ENCODE results near the gene ARHGAP40. TPM values are rescaled to one million over a fixed set of nuclear protein-coding genes. Genes with fewer than 3 reads are reported as not detected.

The ARHGAP40 gene
- not detected for total RNA-seq
- long read RNA-seq: 0 reads

DNA sequence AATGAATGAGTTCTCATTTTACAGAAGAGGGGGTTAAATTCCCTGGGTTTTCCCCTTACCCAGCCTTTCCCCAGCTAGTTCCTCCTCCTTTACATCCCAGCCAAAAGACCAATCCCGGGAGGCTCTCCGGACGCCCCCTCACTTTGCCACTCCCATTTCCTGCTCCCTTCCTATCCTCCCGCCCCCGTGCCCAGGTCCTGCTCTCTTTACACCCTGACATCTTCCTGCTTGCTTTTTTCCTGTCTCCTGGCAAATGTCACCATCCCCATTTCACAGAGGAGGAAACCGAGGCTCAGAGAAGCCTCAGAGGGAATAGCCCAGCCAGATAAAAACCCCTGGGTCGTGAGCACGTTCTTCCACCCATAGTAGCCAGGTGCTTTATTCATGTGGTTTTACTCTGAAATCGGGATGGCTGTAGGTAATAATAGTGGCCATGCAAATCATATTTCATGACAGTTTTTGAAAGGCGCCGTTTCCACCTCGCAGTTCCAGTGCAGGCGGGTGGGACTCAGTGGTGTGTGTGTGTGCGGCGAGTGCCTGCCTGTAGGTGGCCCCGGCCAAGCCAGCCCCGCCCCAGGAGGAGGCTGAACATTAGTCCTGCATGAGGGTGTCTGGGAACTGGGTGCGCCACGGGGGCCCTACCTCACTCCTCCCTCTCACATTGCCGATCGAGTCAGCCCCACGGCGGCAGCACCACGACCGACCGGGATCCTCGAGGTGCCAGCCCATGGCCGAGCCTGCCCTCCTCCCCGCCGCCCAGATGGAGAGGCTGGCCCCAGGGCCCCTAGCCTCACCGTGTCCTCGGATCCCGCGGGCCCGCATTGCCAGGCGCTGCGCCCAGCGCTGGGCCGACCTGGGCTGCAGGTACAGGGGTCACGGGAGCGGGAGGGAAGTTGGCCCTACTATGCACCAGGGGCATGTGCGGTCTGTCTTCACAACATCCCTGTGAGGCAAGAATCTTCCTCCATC lies at the start of gene ARHGAP40:
Gene ARHGAP40, plus strand, starts transcription at position 594 of the 969 bp plus-strand sequence.
- DNase-seq (ENCODE audit: low spot score): peak; percentile 41
- intact Hi-C loops (cut with DNase I): no loop called here

DNA sequence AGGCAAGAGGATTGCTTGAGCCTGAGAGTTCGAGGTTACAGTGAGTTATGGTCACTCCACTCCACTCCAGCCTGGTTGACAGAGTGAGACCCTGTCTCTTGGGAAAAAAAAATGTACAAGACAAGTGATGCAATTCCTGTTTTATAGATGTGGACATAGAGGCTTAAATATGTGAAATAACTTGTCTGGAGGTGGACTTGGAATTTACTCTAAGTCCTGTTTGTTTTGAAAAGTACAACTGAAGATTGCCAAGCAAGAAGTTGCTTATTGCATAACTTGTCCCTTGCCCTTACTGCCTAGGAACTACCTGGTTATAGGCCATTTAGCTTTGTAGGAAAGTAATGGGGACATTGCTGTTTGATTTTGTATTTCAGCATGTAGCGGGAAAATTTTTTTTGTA lies 46.6 kb upstream of the ARHGAP40 start:
- no peak for DNase-seq (ENCODE audit: low spot score)
- intact Hi-C loops (cut with DNase I): no loop called here

DNA sequence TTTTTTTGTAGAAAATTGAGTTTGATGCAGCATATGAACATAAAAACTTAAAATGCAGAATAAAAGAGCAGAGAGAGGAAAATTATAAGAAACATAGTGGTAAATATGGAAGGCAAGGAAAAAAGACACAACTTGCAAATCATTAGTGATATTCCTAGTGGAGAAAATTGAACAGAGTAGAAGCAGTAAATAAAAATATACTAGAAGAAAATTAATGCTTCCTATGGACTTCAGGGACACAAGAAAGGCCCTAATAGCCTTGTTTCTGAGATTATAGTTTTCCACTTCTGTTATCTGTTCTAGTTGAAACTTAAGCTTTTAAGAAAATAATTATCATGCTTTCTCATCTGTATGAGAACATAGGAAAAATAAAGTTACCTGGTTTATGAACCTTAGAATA lies 46.2 kb upstream of the ARHGAP40 start:
- intact Hi-C loops (cut with DNase I): no loop called here
- no peak for DNase-seq (ENCODE audit: low spot score)

DNA sequence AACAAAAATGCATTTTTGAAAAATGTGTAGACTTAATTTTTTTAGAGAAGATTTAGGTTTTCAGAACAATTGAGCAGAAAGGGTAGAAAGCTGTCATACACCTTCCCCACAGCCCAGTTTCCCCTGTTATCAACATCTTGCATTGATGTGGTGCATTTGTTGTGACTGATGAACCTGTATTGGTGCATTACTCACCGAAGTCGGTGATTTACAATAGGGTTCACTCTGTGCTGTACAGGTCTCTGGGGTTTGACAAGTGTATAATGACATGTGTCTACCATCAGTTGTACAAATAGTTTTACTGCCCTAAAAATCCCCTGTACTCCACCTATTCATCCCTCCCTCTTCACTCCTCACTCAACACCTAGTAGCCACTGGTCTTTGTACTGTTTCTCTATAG lies 44.4 kb upstream of the ARHGAP40 start:
- intact Hi-C loops (cut with DNase I): no loop called here
- no peak for DNase-seq (ENCODE audit: low spot score)

DNA sequence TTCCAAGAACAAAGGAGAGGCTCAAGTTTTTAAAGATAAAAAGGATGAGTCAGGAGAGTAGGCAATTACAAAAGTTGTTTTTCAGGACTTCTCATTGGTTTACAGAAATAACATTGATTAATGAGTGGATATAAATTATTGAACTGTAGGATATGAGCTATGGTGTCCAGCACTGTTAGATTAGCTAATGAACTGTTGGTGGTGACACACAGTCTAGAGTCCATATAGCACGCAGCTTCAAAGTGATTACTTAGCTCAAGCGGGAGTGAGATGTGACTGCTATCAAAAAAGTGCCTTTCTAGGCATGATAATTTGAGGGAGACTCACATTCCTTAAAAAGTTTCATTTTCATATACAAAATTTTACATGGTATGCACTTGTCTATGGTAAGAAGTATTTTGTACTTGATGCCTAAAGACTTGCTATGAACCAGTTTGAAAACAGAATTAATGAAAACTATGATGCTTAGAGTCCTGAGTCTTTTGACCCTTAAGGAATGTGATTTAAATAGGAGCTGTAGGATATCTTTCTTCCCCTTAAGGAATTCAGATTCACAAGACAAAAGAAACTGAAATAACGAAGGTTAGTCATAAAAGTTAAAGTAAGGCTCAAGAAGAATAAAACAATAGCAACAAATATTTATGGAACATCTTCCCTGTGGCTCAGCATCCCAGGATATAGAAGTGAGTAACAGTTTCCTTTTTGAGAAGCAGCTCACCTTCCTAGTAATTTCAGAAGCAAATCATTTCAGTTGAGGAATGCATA lies 42.8 kb upstream of the ARHGAP40 start:
- no peak for DNase-seq (ENCODE audit: low spot score)
- intact Hi-C loops (cut with DNase I): no loop called here

DNA sequence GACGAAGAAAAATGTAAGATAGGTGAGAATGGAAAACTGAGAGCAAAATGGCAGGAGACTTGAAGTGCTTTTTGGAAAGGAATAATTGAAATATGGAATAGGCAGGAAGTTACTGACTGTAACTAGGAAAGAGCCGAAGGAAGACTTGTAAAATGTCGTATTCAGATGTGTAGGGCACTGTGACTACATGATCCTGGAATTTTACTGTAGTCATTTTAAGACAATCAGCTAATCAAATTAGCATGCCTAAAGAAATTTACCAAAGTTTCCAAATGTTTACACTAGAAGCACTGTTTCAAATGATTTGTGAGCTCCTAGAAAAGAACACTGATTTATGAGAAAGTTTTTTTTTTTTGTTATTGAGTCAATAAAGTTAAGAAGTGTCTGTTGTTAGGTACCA lies 41.8 kb upstream of the ARHGAP40 start:
- intact Hi-C loops (cut with DNase I): no loop called here
- DNase-seq (ENCODE audit: low spot score): no peak

DNA sequence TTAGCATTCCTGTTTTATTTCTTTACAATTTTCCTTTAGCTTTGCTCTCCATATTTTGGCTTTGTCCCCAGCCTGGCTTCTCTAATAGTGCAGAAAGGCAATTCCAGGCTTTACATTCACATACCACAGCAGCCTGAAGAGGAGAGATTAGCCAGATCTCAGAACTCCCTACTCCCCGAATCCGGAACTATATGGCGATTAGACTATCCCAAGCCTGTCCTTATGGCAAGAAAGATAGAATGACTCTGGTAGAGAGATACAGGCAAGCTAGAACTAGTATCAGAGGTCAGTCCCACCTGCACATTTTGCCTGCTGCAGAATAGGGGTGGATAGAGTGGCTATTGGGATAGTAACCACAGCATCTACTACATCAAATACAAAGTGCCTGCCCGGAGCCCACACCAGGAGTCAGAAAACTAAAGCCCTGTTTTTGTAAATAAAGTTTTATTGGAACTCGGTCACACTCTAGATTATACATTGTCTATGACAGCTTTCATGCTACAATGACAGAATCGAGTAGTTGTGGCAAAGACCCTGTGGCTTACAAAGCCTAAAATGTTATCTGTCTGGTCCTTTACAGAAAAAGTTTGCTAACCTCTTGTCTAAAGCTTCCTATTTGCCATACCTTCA lies 37.7 kb upstream of the ARHGAP40 start:
- intact Hi-C loops (cut with DNase I): no loop called here
- DNase-seq (ENCODE audit: low spot score): no peak

DNA sequence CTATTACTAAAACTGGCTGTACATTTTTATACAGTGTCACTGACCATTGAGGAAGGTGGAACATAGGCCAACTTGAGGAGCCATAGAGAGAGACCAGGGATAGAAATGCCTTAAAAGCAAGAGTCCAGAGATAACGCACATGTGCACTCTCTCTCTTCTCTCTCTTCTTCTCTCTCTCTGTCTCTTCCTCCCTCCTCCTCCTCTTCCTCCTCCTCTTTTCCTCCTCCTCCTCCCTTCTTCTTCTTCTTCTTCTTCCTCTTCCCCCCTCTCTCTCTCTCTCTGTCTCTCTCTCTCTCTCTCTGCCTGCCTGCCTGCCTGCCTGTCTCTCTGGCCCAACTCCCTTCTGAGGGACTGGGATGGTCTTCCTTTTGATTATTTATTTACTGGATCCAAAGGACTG lies 36.9 kb upstream of the ARHGAP40 start:
- intact Hi-C loops (cut with DNase I): no loop called here
- no peak for DNase-seq (ENCODE audit: low spot score)

DNA sequence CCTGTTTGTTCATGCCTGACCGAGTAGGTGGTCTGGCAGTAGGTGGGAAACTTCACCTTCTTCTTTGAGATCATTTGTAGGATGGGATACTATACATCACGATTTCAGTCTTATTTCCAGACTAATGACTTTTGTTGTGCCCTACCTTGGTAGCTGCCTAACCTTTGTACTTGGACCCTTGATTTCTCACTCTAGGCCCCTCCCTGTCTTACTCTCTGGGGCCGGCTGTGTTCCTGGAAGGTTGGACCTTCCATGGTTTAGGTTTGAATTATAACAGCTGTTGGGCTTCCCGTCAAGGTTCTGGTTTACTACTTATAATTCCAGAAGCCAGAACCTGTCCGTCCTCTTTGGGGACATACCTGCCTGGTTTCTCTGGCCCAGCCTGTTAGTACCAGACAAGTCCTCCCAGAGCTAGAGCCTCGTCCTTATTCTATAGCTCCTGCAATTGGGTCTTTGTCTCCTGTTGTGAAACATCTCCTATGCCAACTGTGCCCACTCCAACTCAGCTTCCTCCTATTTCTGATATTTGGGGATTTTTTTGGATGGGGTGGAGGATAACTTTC lies 35.5 kb upstream of the ARHGAP40 start:
- intact Hi-C loops (cut with DNase I): no loop called here
- DNase-seq (ENCODE audit: low spot score): no peak

DNA sequence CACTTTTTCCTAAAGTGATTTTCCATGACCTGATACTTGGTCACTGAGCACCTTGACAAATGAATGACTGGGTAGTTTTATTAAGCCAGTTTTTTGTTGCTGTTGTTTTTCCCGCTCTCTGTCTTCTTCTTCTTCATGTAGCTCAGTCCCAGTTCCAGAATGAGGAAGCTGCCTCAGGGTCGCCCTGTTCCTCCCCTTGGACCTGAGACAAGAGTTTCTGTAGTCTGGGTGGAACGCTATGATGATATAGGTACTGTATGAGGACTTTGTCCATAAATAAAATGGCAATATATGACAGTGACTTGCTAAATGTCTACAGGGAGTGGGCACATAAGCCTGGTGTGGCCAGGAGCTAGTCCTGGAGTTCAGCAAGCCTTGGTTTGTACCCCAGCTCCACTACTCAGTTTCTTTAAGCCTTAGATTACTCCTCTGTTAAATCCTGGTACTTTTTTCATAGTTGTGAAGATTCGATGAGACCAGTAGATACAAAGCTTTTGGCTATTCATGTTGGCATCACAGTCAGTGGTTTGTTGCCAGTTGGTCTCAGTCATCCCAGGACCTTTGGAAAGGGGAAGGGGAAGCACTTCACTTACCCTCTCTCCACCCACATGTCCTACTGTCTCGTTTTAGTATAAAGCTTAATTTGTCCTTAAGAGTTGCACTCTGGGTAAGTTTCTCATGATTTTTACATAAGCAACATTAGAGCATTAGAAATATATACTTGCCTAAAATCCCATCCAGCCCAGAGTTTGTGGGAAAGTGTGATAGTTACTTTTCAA lies 31.7 kb upstream of the ARHGAP40 start:
- DNase-seq (ENCODE audit: low spot score): no peak
- intact Hi-C loops (cut with DNase I): no loop called here

DNA sequence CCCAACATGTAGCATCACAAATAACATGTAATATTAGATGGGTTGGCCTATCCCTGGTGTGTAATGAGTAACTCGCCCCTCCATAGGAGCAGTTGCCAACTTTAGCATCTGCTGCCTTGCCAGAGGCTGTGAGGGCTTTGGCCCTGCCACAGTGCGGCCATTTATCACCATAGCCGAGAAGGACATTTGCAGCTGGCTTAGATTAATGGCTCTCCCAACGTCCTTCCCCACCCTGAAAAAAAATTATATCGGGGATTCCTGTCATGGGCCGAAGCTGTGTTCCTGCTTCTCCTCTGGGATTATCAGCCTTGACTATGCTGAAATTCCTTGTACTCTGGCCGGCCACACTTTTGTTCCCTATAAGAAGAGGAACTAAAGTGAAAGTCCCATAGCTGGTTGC lies 28.2 kb upstream of the ARHGAP40 start:
- intact Hi-C loops (cut with DNase I): no loop called here
- DNase-seq (ENCODE audit: low spot score): no peak

DNA sequence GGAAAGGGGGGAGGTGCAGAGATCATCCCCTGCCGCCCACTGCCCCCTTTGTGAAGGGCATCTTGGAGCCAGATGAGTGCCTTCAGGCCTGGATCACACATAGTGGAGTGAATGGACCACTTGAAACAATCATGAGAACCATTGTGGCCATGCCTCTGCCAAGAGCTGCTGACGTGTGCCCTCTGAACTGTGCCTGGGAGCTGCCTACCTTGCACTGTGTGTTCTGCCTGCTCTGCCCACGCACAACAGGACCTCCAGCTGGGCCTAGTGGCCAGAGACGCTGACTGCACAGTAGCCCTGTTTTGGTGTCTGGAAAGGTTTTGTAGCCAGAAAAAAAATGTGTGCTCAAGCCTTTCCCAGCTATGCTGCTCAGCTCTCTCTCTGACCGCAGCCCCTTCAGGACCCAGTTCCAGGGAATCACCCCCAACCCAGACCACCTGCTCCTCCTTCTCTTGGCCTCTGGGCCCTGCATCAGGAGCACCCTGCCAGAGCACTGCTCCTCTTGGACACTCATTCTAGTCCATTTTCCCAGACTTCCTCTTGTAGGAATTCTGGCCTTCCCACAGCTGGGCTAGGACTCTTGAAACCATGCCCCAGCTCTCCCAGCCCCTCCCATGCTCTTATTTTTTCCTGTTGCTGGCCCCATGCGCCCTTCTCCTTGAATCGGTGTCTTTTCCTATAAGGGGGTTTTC lies 22.2 kb upstream of the ARHGAP40 start:
- no peak for DNase-seq (ENCODE audit: low spot score)
- intact Hi-C loops (cut with DNase I): no loop called here

DNA sequence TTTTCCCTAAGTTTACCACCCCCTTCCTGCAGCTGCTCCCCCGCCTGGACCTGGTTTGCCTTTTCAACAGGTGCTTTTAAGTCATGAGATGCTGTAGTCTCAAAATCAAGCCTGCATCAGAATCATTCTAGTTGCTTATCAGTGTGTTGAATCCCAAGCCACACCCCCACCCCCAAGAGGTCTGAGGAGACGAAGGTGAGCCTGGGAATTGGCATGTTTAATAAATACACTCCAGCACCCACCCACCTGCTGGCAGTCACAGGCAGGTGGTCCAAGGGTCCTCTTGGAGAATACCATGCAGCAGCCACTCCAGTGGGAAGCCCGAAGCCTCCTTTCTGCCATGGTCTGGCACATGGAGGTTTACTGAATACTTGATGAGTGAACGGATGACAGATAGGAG lies 21.7 kb upstream of the ARHGAP40 start:
- intact Hi-C loops (cut with DNase I): no loop called here
- no peak for DNase-seq (ENCODE audit: low spot score)

DNA sequence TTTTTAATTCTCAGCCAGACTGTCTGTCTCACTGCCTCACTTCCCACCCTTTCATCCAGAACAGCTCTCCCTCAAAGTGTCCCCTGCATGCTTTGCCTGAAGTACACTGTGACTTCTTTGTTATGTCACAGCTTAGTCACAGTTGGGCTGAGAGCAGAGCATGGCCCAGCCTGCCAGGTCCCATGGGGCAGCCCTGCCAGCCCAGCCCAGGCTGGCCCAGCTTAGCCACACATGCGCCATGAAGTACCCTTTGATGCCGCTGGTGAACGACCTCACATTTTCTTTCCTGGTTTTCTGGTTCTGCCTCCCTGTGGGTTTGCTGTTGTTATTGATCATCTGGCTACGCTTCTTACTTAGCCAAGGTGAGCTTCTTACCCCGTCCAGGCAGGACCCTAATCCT lies 20.6 kb upstream of the ARHGAP40 start, which contains the start of gene ADIG:
Gene ADIG, plus strand, starts transcription at position 185 of the 400 bp plus-strand sequence. Its CDS starts 54 bp downstream, at position 239.
- intact Hi-C loops (cut with DNase I): no loop called here
- no peak for DNase-seq (ENCODE audit: low spot score)

DNA sequence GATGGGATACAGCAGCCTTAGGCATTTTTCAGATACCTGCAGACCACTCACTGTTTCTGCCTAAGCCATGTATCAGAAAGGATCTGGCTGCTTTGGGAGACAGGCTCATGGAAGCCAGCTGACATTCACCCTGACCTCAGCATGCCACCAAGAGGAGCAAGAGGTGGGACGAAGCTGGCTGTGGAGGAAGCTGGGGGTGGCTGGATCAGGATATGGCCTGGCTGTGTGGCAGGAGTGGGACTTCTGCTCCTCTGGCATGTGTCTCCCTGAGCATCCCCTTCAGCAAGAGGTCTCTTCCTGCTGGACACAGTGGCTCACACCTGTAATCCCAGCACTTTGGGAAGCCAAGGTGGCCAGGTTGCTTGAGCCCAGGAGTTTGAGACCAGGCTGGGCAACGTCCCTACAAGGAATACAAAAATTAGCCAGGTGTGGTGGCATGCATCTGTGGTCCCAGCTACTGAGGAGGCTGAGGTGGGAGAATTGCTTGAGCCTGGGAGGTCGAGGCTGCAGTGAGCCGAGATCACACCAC lies 19.7 kb upstream of the ARHGAP40 start:
- intact Hi-C loops (cut with DNase I): no loop called here
- DNase-seq (ENCODE audit: low spot score): no peak

DNA sequence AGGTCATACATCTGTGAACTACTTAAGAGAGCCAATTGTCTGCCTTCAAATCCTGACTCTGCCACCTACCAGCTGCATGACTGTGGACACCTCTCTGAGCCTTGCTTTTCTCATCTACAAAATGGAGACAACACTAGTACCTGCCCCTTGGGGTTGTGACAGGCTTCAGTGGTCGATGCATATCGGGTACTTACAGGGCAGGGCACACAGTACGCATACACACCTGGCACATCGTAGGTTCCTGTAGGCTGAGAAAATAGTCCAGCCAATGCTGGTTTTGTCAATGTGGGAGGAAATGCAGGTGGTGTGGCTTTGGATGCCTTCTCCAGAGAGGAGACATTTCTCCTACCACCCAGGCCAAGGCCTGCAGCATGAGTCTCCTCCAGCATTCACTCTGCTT lies 18.3 kb upstream of the ARHGAP40 start:
- DNase-seq (ENCODE audit: low spot score): no peak
- intact Hi-C loops (cut with DNase I): no loop called here

DNA sequence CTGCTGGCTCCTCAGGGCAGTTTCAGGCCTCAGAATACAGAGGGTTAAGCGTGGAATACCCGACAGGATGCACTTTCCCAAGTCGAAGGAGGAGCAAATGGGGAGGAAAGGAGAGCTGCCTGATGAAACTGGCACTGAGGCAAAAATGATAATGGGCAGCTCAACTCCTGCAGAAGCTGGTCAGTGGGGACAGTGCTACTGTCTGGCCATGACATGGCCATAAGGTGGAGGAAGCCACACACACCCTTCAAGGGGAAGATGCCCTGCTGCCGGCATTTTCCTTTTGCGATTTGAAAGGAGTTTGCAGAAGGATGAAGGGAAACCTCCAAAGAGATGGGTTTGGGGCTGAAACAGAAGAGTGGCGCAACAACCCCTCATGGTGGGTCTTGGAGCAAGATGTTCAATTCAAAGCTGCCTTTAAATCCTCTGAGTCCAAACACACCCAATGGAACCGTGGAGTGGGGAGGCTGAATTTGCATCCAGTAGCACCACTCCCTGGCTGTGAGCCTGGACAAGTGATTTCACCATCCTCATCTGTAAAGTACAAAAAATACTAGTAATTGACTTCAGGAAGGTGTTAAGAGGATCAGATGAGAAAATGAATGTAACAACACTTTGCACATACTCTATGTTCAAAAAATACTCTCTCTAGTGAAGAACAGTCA lies 17.4 kb upstream of the ARHGAP40 start:
- intact Hi-C loops (cut with DNase I): no loop called here
- DNase-seq (ENCODE audit: low spot score): no peak
